ENCODE data around the gene TMEM52. TPM values are rescaled to one million over a fixed set of nuclear protein-coding genes. Genes with fewer than 3 reads are reported as not detected.
A peak's percentile ranks its signal among the peaks of the same experiment; 100 is the strongest.

TMEM52 gene
- total and polyA plus RNA-seq, 2 of the 13 experiments (the other 11 are each of a cell fraction or from before 2014, with no cell fraction given), result 13.2 to 18.7 TPM

GRCh38 chr1:1919304-1920056 lies 401 bp upstream of the TMEM52 start (continued):
- TF ChIP-seq ZBTB2 (CRISPR knock-in tag; IDR thresholded peaks at IDR 0.05; ENCODE audit: low read depth), result peak; percentile 25; the same call in 1 of the 2 replicates
- peak; percentile 23; the same call in 1 of the 2 replicates for TF ChIP-seq ISL2 (CRISPR knock-in tag; IDR thresholded peaks at IDR 0.05)
- TF ChIP-seq MIER2 (CRISPR knock-in tag; IDR thresholded peaks at IDR 0.05), result no peak
- peak; percentile 79; the same call in 1 of the 2 replicates for TF ChIP-seq ZNF710 (CRISPR knock-in tag; IDR thresholded peaks at IDR 0.05; ENCODE audit: borderline replicate concordance)
- no peak for TF ChIP-seq ZNF556 (CRISPR knock-in tag; IDR thresholded peaks at IDR 0.05; ENCODE audit: borderline replicate concordance)
- 0 out of 2 replicates have a peak, but pooled peaks have one; percentile 43 for TF ChIP-seq ZSCAN12 (CRISPR knock-in tag; IDR thresholded peaks at IDR 0.05)
- peak; percentile 45; the same call in 1 of the 2 replicates for TF ChIP-seq ZBTB7B (CRISPR knock-in tag; IDR thresholded peaks at IDR 0.05)
- TF ChIP-seq ZNF563 (CRISPR knock-in tag; IDR thresholded peaks at IDR 0.05), result peak; percentile 62; the same call in 1 of the 2 replicates
- TF ChIP-seq KDM3A (CRISPR knock-in tag; IDR thresholded peaks at IDR 0.05; ENCODE audit: low read depth), result peak; percentile 72; the same call in 1 of the 2 replicates
- TF ChIP-seq MTA1 (CRISPR knock-in tag; IDR thresholded peaks at IDR 0.05; ENCODE audit: borderline replicate concordance), result no peak
- no peak for TF ChIP-seq ZNF142 (CRISPR knock-in tag; IDR thresholded peaks at IDR 0.05)
- TF ChIP-seq, protein P1, sequence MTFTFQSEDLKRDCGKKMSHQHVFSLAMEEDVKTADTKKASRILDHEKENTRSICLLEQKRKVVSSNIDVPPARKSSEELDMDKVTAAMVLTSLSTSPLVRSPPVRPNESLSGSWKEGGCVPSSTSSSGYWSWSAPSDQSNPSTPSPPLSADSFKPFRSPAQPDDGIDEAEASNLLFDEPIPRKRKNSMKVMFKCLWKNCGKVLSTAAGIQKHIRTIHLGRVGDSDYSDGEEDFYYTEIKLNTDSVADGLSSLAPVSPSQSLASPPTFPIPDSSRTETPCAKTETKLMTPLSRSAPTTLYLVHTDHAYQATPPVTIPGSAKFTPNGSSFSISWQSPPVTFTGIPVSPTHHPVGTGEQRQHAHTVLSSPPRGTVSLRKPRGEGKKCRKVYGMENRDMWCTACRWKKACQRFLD (CRISPR knock-in tag; IDR thresholded peaks at IDR 0.05; ENCODE audit: borderline replicate concordance), result no peak
- TF ChIP-seq, protein P2, sequence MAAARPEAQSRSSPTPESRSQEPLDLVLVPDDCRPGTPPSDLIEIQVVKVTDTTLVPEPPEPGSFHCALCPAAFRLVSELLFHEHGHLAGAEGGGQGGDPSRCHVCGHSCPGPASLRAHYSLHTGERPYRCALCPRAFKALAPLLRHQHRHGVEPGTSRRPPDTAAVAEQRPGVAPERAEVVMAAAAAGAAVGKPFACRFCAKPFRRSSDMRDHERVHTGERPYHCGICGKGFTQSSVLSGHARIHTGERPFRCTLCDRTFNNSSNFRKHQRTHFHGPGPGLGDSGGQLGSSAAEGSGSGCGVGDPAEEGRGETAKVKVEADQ (CRISPR knock-in tag; IDR thresholded peaks at IDR 0.05; ENCODE audit: borderline replicate concordance), result peak; percentile 39; the same call in 1 of the 2 replicates
- TF ChIP-seq SP140L (CRISPR knock-in tag; IDR thresholded peaks at IDR 0.05; ENCODE audit: borderline replicate concordance), result 0 out of 2 replicates have a peak, but pooled peaks have one; percentile 19
